ENCODE data around the gene PDE6G. TPM values are rescaled to one million over a fixed set of nuclear protein-coding genes. Genes with fewer than 3 reads are reported as not detected.
"Not testable (repeated sequence)": the region's sequence is repeated elsewhere in the genome, so short reads cannot be mapped to it uniquely, and the experiment has no call there.

PDE6G gene
- total RNA-seq, 2 experiments from 2014 or later: 2.5 to 4.3 TPM

DNA sequence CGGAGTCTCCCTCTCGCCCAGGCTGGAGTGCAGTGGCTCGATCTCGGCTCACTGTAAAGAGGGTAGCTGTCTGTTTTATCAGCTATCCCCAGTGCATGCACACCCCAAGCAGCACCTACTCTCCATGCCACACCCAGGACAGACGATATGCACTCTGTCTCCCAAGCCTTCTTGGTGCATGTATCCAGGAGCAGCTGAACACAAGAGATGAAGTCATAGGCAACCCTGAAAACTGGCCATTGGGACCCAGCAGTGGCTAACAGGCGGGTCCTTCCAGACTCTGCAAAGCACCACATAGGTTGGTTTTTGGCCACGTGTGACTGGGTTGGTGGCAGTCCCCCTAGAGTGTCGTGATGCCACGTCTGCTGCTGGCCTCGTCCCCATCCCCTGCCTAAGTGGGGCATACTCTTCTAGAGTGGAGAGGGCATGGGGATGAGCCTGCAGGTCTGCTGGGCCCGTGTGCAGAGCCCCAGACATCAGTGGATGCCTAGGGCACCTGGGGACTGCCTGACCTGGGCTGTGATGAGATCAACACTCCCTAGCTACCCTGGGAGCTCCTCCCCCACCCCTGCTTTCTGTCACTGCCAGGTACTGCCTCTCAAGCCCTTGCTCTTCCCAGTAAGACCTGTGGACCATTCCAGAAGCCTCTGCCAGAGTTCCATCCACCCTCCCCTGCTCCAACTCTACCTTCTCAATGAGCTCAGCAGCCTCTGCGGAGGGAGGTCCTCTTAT, 9.3 kb downstream of the PDE6G start:
- ChIA-PET CTCF (no interaction called here), POLR2A (no interaction called here)

DNA sequence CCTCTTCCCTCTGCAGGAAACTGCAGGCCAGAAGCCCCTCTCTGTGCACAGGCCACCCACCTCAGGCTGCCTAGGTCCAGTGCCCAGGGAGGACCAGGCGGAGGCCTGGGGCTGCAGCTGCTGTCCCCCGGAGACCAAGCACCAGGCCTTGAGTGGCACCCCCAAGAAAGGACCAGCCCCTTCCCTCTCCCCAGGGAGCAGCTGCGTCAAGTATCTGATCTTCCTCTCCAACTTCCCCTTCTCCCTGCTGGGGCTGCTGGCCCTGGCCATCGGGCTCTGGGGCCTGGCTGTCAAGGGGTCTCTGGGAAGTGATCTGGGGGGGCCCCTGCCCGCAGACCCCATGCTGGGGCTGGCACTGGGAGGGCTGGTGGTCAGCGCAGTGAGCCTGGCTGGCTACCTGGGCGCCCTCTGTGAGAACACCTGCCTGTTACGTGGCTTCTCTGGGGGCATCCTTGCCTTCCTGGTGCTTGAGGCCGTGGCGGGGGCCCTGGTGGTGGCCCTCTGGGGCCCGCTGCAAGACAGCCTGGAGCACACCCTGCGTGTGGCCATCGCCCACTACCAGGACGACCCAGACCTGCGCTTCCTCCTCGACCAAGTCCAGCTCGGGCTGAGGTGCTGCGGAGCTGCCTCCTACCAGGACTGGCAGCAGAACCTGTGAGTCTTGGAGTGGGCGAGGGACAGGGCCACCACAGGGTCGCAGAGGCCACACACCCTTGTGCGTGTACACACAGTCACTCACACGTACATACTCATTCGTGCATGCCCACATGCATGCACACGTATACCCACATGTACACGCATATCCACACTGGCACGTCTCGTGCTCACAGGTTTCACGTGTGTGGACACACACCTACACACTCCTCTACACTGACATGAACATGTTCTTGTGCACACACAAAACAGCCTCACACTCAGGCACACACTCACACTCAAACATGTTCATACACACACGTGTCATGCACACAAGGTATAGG, 11.1 kb downstream of the PDE6G start:
- POLR2A ChIA-PET: no interaction called here
- CTCF ChIA-PET: no interaction called here

GRCh38 chr17:81644496-81644895, 11.8 kb downstream of the PDE6G start:
- ChIA-PET POLR2A (no interaction called here), CTCF (no interaction called here)

DNA sequence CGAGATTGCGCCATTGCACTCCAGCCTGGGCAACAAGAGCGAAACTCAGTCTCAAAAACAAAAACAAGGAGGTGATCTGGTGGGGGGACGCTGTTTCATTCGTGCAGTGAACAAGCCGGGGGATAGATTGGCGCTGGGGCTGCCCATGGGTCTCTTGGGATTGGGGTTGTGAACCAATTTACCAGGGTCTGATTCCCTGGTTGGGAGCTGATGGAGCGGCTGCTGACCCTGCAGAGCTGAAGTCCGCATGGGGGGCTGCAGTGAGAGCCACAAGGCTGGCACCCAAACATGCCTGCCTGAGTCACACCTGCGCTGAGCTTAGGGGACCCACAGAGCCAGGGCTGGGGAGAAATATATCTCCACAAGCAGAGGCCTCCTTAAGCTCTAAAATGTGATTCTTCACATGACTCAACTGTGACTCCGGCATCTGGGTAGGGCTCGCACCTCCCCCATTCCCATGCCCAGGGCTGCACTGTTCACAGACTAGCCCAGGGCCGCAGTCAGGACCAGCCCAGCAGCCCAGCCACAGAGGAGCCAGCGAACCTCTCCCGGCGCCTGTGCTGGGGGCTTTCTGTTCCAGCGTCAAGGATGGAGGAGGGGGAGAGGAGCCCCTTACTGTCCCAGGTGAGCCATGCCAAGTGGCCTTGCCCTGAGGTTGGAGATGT, 14.4 kb downstream of the PDE6G start:
- ChIA-PET CTCF (no interaction called here), POLR2A (no interaction called here)

DNA sequence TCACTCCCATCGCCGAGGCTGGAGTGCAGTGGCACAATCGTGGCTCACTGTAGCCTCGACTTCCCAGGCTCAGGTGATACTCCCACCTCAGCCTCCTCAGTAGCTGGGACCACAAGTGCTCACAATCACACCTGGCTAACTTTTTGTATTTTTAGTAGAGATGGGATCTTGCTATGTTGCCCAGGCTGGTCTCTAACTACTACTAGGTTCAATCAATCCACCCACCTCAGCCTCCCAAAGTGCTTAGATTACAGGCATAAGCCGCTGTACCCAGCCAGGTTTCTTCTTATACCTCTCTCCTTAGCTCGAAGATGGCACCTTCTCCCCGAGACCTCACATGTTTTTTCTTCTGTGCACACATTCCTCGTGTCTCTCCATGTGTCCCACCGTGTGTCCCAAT, 16.3 kb downstream of the PDE6G start:
- POLR2A ChIA-PET: no interaction called here
- CTCF ChIA-PET: interaction anchor here (0.5 to 0.7 kb wide), 3 partner anchors 9 to 713 kb away, joined by 3 read pairs; no protein-coding TSS in a partner anchor

- POLR2A ChIA-PET: no interaction called here
- CTCF ChIA-PET: interaction anchor here (1.2 kb wide), 1 partner anchor 20 kb away, joined by 4 read pairs; no protein-coding TSS in a partner anchor
Observed at GRCh38 chr17:81638683-81639082, 17.7 kb downstream of the PDE6G start.

DNA sequence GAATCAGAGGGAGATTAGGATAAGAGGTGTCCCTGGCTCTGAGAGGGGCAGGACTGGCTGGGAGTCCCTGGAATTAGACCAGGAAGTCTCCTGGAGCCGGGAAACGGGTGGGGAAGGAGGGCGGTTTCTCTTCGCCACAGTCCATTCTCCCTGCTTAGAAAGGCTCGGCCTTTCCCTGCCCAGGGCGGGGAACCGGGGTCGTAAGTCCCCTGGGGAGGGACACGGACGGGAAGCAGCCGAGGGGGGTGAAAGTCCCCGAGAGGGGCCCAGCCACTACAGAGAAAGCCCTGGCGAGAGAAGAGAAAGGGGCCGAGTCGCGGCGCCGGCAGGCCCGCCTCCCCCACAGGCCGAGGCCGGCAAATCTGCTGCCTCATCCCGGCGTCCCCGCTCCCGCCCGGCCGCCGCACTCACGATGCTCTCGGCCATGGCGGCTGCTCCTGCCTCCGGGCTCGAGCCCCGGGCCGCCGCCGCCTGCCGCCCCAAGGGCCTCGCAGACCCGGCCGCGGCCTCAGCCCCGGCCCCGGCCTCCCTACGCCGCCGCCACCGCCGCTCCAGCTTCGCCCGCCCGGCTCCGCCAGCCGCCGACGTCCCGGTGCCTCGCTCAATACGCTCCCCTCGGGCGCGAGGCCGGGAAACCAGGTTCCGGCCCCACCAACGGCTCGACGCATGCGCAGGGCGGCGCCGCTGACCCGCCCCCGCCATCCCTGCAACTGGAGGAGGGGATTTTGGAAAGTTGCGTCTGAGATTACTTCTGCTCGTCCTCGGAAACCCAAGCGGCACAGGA, 19.6 kb downstream of the PDE6G start, which contains the start of the genes NPLOC4 and TSPAN10:
NPLOC4 (minus strand) TSS at position 608 of the 784 bp plus-strand sequence; CDS start at position 426, 182 bp downstream.
TSPAN10 (plus strand) TSS at position 692 of the 784 bp plus-strand sequence. CDS start 5,217 bp downstream, outside the sequence.
- CTCF ChIA-PET: interaction anchor here (1.3 kb wide), 1 partner anchor 35 kb away, joined by 3 read pairs; no protein-coding TSS in a partner anchor
- POLR2A ChIA-PET: no interaction called here

- ChIA-PET POLR2A (no interaction called here), CTCF (interaction anchor here (1.3 kb wide), 1 partner anchor 34 kb away, joined by 3 read pairs; no protein-coding TSS in a partner anchor)
Observed at GRCh38 chr17:81635973-81636504, 20.3 kb downstream of the PDE6G start.

- ChIA-PET POLR2A (no interaction called here), CTCF (interaction anchor here (0.9 kb wide), 1 partner anchor 74 kb away, joined by 4 read pairs; no protein-coding TSS in a partner anchor)
Observed at GRCh38 chr17:81635431-81635830, 20.9 kb downstream of the PDE6G start.

DNA sequence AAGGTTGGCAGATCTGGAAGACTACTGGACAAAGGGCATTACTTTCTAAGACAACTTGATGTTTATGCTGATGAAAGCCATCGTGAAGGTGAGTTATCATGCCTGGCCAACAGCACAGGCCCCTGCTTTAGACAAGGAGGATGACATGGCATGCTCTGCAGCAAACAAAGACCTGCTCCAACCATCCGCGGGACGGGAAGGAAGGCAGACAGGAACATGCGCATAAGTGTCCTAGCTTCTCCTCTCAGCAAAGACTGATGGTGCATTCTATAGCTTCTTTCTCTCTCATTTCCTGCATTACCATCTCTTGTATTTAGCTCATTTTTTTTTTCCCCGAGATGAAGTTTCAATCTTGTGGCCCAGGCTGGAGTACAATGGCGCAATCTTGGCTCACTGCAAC, 24.9 kb downstream of the PDE6G start:
- ChIA-PET POLR2A (no interaction called here), CTCF (no interaction called here)

- CTCF ChIA-PET: no interaction called here
Observed at GRCh38 chr17:81630274-81630673, 26.1 kb downstream of the PDE6G start.

DNA sequence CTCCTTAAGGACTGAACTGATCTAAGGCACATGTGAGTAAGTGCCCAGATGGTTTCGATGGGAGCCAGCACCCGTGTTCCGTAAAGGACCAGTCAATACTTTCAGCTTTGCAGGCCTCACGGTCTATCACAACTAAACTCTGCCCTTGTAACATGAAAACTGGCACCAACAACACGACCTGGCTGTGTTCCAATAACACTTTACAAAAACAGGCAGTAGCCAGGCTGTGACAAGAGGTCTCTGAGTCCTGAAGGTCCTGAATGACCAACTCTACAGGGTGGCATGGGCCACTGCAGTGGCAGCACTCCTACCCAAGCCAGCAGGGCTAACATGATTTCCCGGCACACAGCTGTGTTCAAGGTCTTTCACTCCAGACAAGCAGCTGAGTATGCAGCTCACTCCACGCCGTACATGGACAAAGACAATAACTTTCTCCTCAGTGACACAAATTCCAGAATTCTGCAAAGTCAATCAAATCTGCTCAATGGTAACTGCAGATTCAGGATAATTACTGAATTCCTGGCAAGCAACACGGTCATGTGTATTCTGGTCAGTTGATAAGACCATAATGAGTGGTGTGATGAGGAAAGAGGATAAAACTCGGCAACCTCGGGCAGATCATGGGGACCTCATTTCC, 34.7 kb downstream of the PDE6G start:
- ChIA-PET POLR2A (no interaction called here), CTCF (no interaction called here)

More at GRCh38 chr17:81630274-81630673, 26.1 kb downstream of the PDE6G start:
- POLR2A ChIA-PET: interaction anchor here (0.7 kb wide), 1 partner anchor 14 kb away, joined by 20 read pairs; no protein-coding TSS in a partner anchor

GRCh38 chr17:81618307-81618706, 38.0 kb downstream of the PDE6G start:
- POLR2A ChIA-PET, CTCF ChIA-PET: not testable (repeated sequence)

DNA sequence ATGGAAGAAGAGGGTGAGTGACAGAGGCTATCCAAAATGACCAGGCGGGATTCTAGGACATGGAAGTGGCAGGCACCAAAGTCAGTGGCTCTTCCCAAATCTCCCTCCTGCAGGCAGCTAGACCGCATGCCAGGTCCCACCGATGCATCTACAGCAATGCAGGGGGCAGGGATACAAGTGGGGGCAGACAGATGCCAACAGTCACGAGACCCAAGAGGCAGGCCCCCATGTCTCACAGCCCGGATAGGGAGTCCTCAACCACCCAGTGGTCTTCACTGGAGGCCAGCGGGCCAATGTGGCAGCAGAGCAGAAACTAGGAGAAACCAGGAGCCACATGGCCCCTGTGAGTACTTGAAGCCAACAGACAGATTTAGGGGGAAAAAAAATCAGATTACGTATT, 39.5 kb downstream of the PDE6G start:
- ChIA-PET CTCF (interaction anchor here (2.0 kb wide), 1 partner anchor 16 kb away, joined by 6 read pairs; no protein-coding TSS in a partner anchor), POLR2A (no interaction called here)

GRCh38 chr17:81615401-81615930, 40.9 kb downstream of the PDE6G start:
- CTCF ChIA-PET: interaction anchor here (0.7 to 2.0 kb wide), 2 partner anchors 9 to 14 kb away, joined by 6 to 9 read pairs; no protein-coding TSS in a partner anchor
- POLR2A ChIA-PET: interaction anchor here (1.0 kb wide), 1 partner anchor 15 kb away, joined by 20 read pairs; no protein-coding TSS in a partner anchor

- POLR2A ChIA-PET: no interaction called here
- CTCF ChIA-PET: interaction anchor here (1.2 kb wide), 1 partner anchor 11 kb away, joined by 3 read pairs; no protein-coding TSS in a partner anchor
Observed at GRCh38 chr17:81612172-81612970, 44.0 kb downstream of the PDE6G start.
